ENCODE measurements around the gene RAB3IL1. TPM values are rescaled to one million over a fixed set of nuclear protein-coding genes. Genes with fewer than 3 reads are reported as not detected.

Gene RAB3IL1
- total RNA-seq, 1 experiment from 2014 or later: 18.1 TPM

DNA sequence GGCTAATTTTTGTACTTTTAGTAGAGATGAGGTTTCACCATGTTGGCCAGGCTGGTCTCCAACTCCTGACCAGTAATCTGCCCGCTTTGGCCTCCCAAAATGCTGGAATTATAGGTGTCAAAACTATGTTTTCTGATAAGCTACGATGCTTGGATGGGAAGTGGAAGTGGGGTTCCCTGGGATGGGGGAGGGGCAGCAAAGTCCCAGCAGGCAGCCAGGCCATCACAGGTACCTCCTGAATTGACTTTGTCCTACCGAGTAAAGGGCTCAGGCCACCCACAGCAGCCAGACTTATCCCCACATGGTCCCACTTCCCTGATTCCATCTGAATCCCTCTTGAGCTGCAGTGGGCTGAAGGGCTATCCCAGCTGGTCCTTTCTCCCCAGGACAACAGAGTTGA, 43.2 kb upstream of the RAB3IL1 start:
- H3K27ac ChIP-seq (ENCODE audit: low read depth, low read length): no peak overlapping the region
- ChIA-PET RAD21 (ENCODE audit: low non-redundant PET in 1 of 2, low total read pairs in 2 of 2, uncharacterized antibody in 2 of 2, unreplicated experiment in 2 of 2) (no interaction called here), POLR2A (interaction anchor here (1.9 to 6.2 kb wide), 4 partner anchors 10 to 85 kb away, joined by 6 to 60 read pairs (median 15); partner anchors contain the start of gene BEST1), CTCF (no interaction called here)
- peaks cover under 1 to 48% of the 10 kb centered on the region in 2 experiments; a peak in 3 of 4 replicates for H3K4me1 ChIP-seq (ENCODE audit: control insufficient read depth in 1 of 2, insufficient read depth in 2 of 2, low read length in 2 of 2)
- no peaks in the 10 kb centered on the region for H3K9me3 ChIP-seq (ENCODE audit: control insufficient read depth in 1 of 2, insufficient read depth in 1 of 2, low read depth in 1 of 2, low read length in 2 of 2)
- H3K79me2 ChIP-seq (ENCODE audit: insufficient read depth, low read length): peaks cover 8% of the 10 kb centered on the region
- peaks cover 8% of the 10 kb centered on the region; the same call in 1 of the 2 replicates for H4K20me1 ChIP-seq (ENCODE audit: insufficient read depth)
- H3K9ac ChIP-seq (ENCODE audit: low read length): no peak overlapping the region
- BruUV-seq (replicated peaks): no TSS peak
- no peak overlapping the region for H3K4me2 ChIP-seq (ENCODE audit: low read length)
- TF ChIP-seq ZNF274 (IDR thresholded peaks at IDR 0.05; ENCODE audit: low read depth, low read length) (no peak), JUND (IDR thresholded peaks at IDR 0.05) (no peak), SP1 (IDR thresholded peaks at IDR 0.05; ENCODE audit: low read depth) (no peak), FOSL1 (IDR thresholded peaks at IDR 0.05; ENCODE audit: low read depth) (no peak), POLR2A (IDR thresholded peaks at IDR 0.05; ENCODE audit: borderline replicate concordance, extremely low read depth, insufficient read depth, insufficient read length) (no peak)
- TF ChIP-seq, protein P1, sequence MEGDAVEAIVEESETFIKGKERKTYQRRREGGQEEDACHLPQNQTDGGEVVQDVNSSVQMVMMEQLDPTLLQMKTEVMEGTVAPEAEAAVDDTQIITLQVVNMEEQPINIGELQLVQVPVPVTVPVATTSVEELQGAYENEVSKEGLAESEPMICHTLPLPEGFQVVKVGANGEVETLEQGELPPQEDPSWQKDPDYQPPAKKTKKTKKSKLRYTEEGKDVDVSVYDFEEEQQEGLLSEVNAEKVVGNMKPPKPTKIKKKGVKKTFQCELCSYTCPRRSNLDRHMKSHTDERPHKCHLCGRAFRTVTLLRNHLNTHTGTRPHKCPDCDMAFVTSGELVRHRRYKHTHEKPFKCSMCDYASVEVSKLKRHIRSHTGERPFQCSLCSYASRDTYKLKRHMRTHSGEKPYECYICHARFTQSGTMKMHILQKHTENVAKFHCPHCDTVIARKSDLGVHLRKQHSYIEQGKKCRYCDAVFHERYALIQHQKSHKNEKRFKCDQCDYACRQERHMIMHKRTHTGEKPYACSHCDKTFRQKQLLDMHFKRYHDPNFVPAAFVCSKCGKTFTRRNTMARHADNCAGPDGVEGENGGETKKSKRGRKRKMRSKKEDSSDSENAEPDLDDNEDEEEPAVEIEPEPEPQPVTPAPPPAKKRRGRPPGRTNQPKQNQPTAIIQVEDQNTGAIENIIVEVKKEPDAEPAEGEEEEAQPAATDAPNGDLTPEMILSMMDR (IDR thresholded peaks at IDR 0.05 in 2 of 3, conservative IDR thresholded peaks at IDR 0.05 in 1 of 3; ENCODE audit: borderline replicate concordance in 1 of 3, insufficient read depth in 1 of 3, low read depth in 2 of 3, low read length in 2 of 3): no peak
- H3K36me3 ChIP-seq (ENCODE audit: control insufficient read depth in 1 of 2, insufficient read depth in 2 of 2, low read length in 2 of 2): peaks cover 4 to 28% of the 10 kb centered on the region in 2 experiments
- intact Hi-C loops (cut with micrococcal nuclease): loop anchor here (5.0 kb wide), 1 partner anchor 63 kb away; no protein-coding TSS in a partner anchor
- no peak for DNase-seq (ENCODE audit: low read depth, low spot score)
- no peak overlapping the region for H2AFZ ChIP-seq (ENCODE audit: low read depth, low read length, poor library complexity, severe bottlenecking)
- ATAC-seq: no peak
- H3K27me3 ChIP-seq (ENCODE audit: insufficient read depth, low read length): no peaks in the 10 kb centered on the region
- H3K4me3 ChIP-seq (replicated peaks in 1 of 2; ENCODE audit: low read depth in 1 of 2, low read length in 2 of 2): no peak overlapping the region
- H3K9me2 ChIP-seq (ENCODE audit: insufficient read depth): no peaks in the 10 kb centered on the region

DNA sequence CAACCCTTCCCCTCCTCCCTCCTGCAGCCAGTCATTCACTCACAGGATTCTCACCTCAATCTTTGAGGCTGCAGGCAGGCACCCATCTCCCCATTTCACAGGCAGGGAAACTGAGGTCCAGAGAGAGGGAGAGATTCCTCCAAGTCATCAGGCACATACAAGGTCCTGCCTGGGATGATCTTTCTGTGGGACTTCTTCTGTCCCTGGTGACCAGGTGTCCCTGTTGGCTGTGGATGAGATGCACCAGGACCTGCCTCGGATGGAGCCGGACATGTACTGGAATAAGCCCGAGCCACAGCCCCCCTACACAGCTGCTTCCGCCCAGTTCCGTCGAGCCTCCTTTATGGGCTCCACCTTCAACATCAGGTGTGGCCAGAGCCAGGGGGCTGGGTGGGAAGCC, 42.3 kb upstream of the RAB3IL1 start:
- Histone ChIP-seq H3K9me3 (ENCODE audit: control insufficient read depth in 1 of 2, insufficient read depth in 1 of 2, low read depth in 1 of 2, low read length in 2 of 2) (no peaks in the 10 kb centered on the region), H4K20me1 (ENCODE audit: insufficient read depth) (peaks cover 3% of the 10 kb centered on the region; the same call in 1 of the 2 replicates), H2AFZ (ENCODE audit: low read depth, low read length, poor library complexity, severe bottlenecking) (no peak overlapping the region), H3K27ac (ENCODE audit: low read depth, low read length) (no peak overlapping the region), H3K4me2 (ENCODE audit: low read length) (peak overlapping the region; percentile 43; the same call in 1 of the 2 replicates), H3K9me2 (ENCODE audit: insufficient read depth) (no peaks in the 10 kb centered on the region), H3K36me3 (ENCODE audit: control insufficient read depth in 1 of 2, insufficient read depth in 2 of 2, low read length in 2 of 2) (peaks cover 3 to 19% of the 10 kb centered on the region in 2 experiments; a peak in 2 of 4 replicates), H3K27me3 (ENCODE audit: insufficient read depth, low read length) (no peaks in the 10 kb centered on the region), H3K4me1 (ENCODE audit: control insufficient read depth in 1 of 2, insufficient read depth in 2 of 2, low read length in 2 of 2) (peaks cover 0 to 40% of the 10 kb centered on the region in 2 experiments; a peak in 3 of 4 replicates), H3K4me3 (replicated peaks in 1 of 2; ENCODE audit: low read depth in 1 of 2, low read length in 2 of 2) (no peak overlapping the region), H3K9ac (ENCODE audit: low read length) (no peak overlapping the region), H3K79me2 (ENCODE audit: insufficient read depth, low read length) (no peaks in the 10 kb centered on the region; the same call in 1 of the 2 replicates)
- no TSS peak for BruUV-seq (replicated peaks)
- DNase-seq (ENCODE audit: low read depth, low spot score): no peak
- no peak for ATAC-seq
- ChIA-PET POLR2A (interaction anchor here (1.0 to 6.2 kb wide), 6 partner anchors 9 to 93 kb away, joined by 3 to 60 read pairs (median 5); partner anchors contain the start of genes BEST1 and FTH1), CTCF (interaction anchor here (1.0 to 1.7 kb wide), 5 partner anchors 10 to 122 kb away, joined by 3 to 7 read pairs (median 4); partner anchors contain the start of gene BEST1), RAD21 (ENCODE audit: low non-redundant PET in 1 of 2, low total read pairs in 2 of 2, uncharacterized antibody in 2 of 2, unreplicated experiment in 2 of 2) (no interaction called here)
- TF ChIP-seq JUND (IDR thresholded peaks at IDR 0.05): no peak
- TF ChIP-seq ZBTB33 (IDR thresholded peaks at IDR 0.05; ENCODE audit: extremely low read depth, insufficient replicate concordance, low read length): no peak
- no peak for TF ChIP-seq SIN3A (IDR thresholded peaks at IDR 0.05; ENCODE audit: low read depth)
- TF ChIP-seq EZH2 (IDR thresholded peaks at IDR 0.05): no peak
- intact Hi-C loops (cut with micrococcal nuclease): loop anchor here (5.0 kb wide), 1 partner anchor 62 kb away; no protein-coding TSS in a partner anchor

All from HCT116 (cell line).